ENCODE data around the gene LMO1.

LMO1 gene

GRCh38 chr11:8288166-8288772 is 24.6 kb upstream of the LMO1 start:
- no peak for DNase-seq

GRCh38 chr11:8287703-8288102 is 24.0 kb upstream of the LMO1 start:
- DNase-seq, result no peak

- no peak for DNase-seq
These were observed 23.6 kb upstream of the LMO1 start for GRCh38 chr11:8287297-8287696.

GRCh38 chr11:8286886-8287285 is 23.2 kb upstream of the LMO1 start:
- no peak for DNase-seq

GRCh38 chr11:8285796-8286195 is 22.1 kb upstream of the LMO1 start:
- DNase-seq, result no peak

GRCh38 chr11:8285228-8285627 is 21.6 kb upstream of the LMO1 start:
- DNase-seq, result no peak

GRCh38 chr11:8283465-8284230 is 20.0 kb upstream of the LMO1 start:
- no peak for DNase-seq

- DNase-seq, result no peak
These were observed 19.4 kb upstream of the LMO1 start for GRCh38 chr11:8283100-8283464.

GRCh38 chr11:8282631-8283030 is 19.0 kb upstream of the LMO1 start:
- no peak for DNase-seq

GRCh38 chr11:8281266-8281665 is 17.6 kb upstream of the LMO1 start:
- DNase-seq, result no peak

- no peak for DNase-seq
These were observed 14.0 kb upstream of the LMO1 start for GRCh38 chr11:8277691-8278090.

- DNase-seq, result no peak
These were observed 12.8 kb upstream of the LMO1 start for GRCh38 chr11:8276528-8276927.

- no peak for DNase-seq
These were observed 9.6 kb upstream of the LMO1 start for GRCh38 chr11:8273287-8273686.

- no peak for DNase-seq
These were observed 7.6 kb upstream of the LMO1 start for GRCh38 chr11:8271106-8271886.

- no peak for DNase-seq
These were observed 6.0 kb upstream of the LMO1 start for GRCh38 chr11:8269636-8270035.

GRCh38 chr11:8268530-8269400 is 5.1 kb upstream of the LMO1 start:
- DNase-seq, result no peak

- peak; percentile 21 for DNase-seq
These were observed 4.3 kb upstream of the LMO1 start for GRCh38 chr11:8267831-8268529.

GRCh38 chr11:8267280-8267679 is 3.6 kb upstream of the LMO1 start:
- no peak for DNase-seq

GRCh38 chr11:8266246-8267241 is 2.9 kb upstream of the LMO1 start:
- DNase-seq, result no peak

- DNase-seq, result no peak
These were observed 2.1 kb upstream of the LMO1 start for GRCh38 chr11:8265681-8266241.

Data from activated CD4-positive, alpha-beta T cell treated with anti-CD3 and anti-CD28 coated beads for 48 hours (primary cell).